ENCODE measurements around the gene GNG2.

- TF ChIP-seq POLR2AphosphoS5 (IDR thresholded peaks at IDR 0.05; ENCODE audit: low read depth, low read length) (no peak), SIN3A (IDR thresholded peaks at IDR 0.05; ENCODE audit: borderline replicate concordance, insufficient read depth, low read length) (no peak)
Measured at GRCh38 chr14:51895375-51895774, 35.0 kb downstream of the GNG2 start.
